Mammary epithelial cell (primary cell): ENCODE results near the gene SLC17A7.

ENCODE experiments used
- CTCF ChIP-seq, 2 donors: IDR thresholded peaks in 1 of 2; conservative IDR thresholded peaks in 1 of 2; 2 replicates each; pipeline ENCODE4 v1.5.1; 2011 to 2012; ENCODE audit warnings: inconsistent platforms in 2 of 2, low read length in 2 of 2, mild to moderate bottlenecking in 2 of 2, control low read depth in 1 of 2, low read depth in 1 of 2; ENCODE audit not compliant: insufficient read depth in 1 of 2; ENCODE audit errors: extremely low read depth in 1 of 2
- EZH2 ChIP-seq: IDR thresholded peaks from 2 replicates; pipeline ENCODE4 v1.6.1; 2012; ENCODE audit warnings: low read length, inconsistent platforms, borderline replicate concordance

- TF ChIP-seq EZH2 (no peak), CTCF (conservative IDR thresholded peaks at IDR 0.05 in 1 of 2, IDR thresholded peaks at IDR 0.05 in 1 of 2; ENCODE audit: extremely low read depth in 1 of 2, insufficient read depth in 1 of 2, low read depth in 1 of 2, low read length in 2 of 2) (no peak)
Observed at GRCh38 chr19:49442771-49443365, 1.5 kb upstream of the SLC17A7 start.
